ENCODE data around the gene NUDT16L1. TPM values are rescaled to one million over a fixed set of nuclear protein-coding genes. Genes with fewer than 3 reads are reported as not detected.

NUDT16L1 gene
- total and polyA plus RNA-seq, 2 of the 13 experiments (the other 11 are each of a cell fraction or from before 2014, with no cell fraction given) = 28.0 to 40.5 TPM

GRCh38 chr16:4734063-4734729, 40.8 kb downstream of the NUDT16L1 start, which contains the start of the genes ANKS3 and DNAAF8 (continued):
- TF ChIP-seq GMEB1 (CRISPR knock-in tag; IDR thresholded peaks at IDR 0.05; ENCODE audit: borderline replicate concordance) (peak; percentile 90), RNF219 (CRISPR knock-in tag; IDR thresholded peaks at IDR 0.05) (no peak), MLX (CRISPR knock-in tag; IDR thresholded peaks at IDR 0.05) (peak; percentile 33; the same call in 1 of the 2 replicates), HNRNPUL1 (IDR thresholded peaks at IDR 0.05; ENCODE audit: low read depth, low read length) (no peak), ZNF326 (CRISPR knock-in tag; IDR thresholded peaks at IDR 0.05; ENCODE audit: borderline replicate concordance) (no peak), ZSCAN22 (CRISPR knock-in tag; IDR thresholded peaks at IDR 0.05) (no peak), E2F1 (CRISPR knock-in tag; IDR thresholded peaks at IDR 0.05) (peak; percentile 88), GTF2F1 (IDR thresholded peaks at IDR 0.05; ENCODE audit: low read length) (no peak), AHR (CRISPR knock-in tag; IDR thresholded peaks at IDR 0.05) (no peak; the same call in 1 of the 2 replicates), KDM3A (CRISPR knock-in tag; IDR thresholded peaks at IDR 0.05; ENCODE audit: low read depth) (no peak), HBP1 (CRISPR knock-in tag; IDR thresholded peaks at IDR 0.05; ENCODE audit: low read depth) (peak; percentile 54; the same call in 1 of the 2 replicates), FOXP1 (IDR thresholded peaks at IDR 0.05) (no peak), FOXP1 (CRISPR knock-in tag; IDR thresholded peaks at IDR 0.05) (peak; percentile 12; the same call in 1 of the 2 replicates), ZHX1 (CRISPR knock-in tag; IDR thresholded peaks at IDR 0.05; ENCODE audit: low read depth) (peak; percentile 73), PBX2 (CRISPR knock-in tag; IDR thresholded peaks at IDR 0.05) (peak; percentile 77), SP1 (IDR thresholded peaks at IDR 0.05) (no peak), SP1 (CRISPR knock-in tag; IDR thresholded peaks at IDR 0.05) (peak; percentile 84), MTF2 (CRISPR knock-in tag; IDR thresholded peaks at IDR 0.05; ENCODE audit: borderline replicate concordance) (no peak), EEA1 (CRISPR knock-in tag; IDR thresholded peaks at IDR 0.05; ENCODE audit: borderline replicate concordance) (no peak)

Measured in HepG2 (cell line).